A673 (cell line): Measurements from ENCODE around the gene ACAD9.
"Not testable (repeated sequence)": the region's sequence is repeated elsewhere in the genome, so short reads cannot be mapped to it uniquely, and the experiment has no call there.

Experiments
- CTCF ChIP-seq: fragments of 300-800, 200-600 bp; sonication (generic); conservative IDR thresholded peaks from 2 replicates; pipeline ENCODE4 v1.5.1; 2017; ENCODE audit warnings: low read depth, mild to moderate bottlenecking, antibody characterized with exemption, low read length, moderate library complexity, mixed read lengths
- EZH2 ChIP-seq: fragments of 200-600 bp; sonication (generic); IDR thresholded peaks from 2 replicates; pipeline ENCODE4 v1.6.1; 2017; ENCODE audit warnings: borderline replicate concordance, low read depth, mild to moderate bottlenecking, mixed read lengths, antibody characterized with exemption, low read length; ENCODE audit not compliant: poor library complexity, severe bottlenecking

- not testable (repeated sequence) for TF ChIP-seq CTCF, EZH2
Measured at GRCh38 chr3:128923986-128924385, 44.6 kb downstream of the ACAD9 start.
